Umbilical cord (tissue), 2 donors: ENCODE data around the gene RBM23. TPM values are rescaled to one million over a fixed set of nuclear protein-coding genes. Genes with fewer than 3 reads are reported as not detected.

Experiments
- DNase-seq: peaks from one replicate; pipeline ENCODE4 v3.0.0-alpha.2; 2015; ENCODE audit warnings: low spot score
- total RNA-seq: library from RNA; depleted of rRNA; stranded (reverse); fragments of >200 nt; gene quantifications from one replicate; pipeline ENCODE4 v1.2.3, GENCODE V29; 2014; ENCODE audit warnings: low replicate concordance; ENCODE audit not compliant: insufficient read depth

RBM23 gene
- total RNA-seq, 1 donor from 2014 or later = 56.8 TPM

DNA sequence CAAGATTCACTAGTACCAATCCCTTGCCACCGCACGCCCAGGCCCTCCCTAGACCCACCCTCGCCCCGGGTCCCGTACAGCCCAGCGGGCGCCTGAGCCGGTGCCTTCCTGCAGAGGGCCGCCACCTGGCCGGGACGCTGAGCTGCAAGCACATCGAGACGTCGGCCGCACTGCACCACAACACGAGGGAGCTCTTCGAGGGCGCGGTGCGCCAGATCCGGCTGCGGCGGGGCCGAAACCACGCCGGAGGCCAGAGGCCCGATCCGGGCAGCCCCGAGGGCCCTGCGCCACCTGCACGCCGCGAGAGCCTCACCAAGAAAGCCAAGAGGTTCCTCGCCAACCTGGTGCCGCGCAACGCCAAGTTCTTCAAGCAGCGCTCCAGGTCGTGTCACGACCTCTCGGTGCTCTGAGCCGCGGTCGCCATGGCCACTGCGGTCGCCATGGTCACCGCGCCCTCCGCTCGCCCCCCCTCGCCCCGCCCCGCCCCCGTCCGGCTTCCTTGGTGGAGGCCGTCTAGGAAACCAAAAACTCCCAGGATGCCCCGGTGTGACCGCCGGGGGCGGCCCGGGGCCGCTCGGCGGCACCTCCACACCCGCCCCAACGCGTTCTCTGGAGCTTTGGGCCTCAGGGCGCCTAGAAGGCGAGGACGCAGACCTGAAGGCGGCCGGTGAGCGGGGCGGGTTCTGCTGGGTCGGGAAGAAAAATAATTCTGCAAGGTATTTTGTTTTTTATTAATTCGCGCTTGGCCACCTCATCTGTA lies 32.3 kb downstream of the RBM23 start:
- peak; percentile 72 for DNase-seq

DNA sequence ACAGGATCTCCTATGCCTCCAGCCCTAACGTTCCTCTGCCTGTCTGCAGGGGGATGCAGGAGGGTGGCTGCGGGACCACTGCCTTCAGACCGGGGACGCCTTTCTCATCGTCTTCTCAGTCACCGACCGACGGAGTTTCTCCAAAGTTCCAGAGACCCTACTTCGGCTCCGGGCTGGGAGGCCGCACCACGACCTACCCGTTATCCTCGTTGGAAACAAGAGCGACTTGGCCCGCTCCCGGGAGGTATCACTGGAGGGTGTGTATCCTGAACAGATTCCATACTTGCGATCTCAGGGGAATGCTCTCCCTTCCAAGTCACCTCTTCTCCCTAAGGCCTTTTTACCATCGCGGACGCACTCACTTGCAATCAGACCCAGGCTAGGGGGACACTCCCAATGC lies 33.0 kb downstream of the RBM23 start:
- DNase-seq = no peak

DNA sequence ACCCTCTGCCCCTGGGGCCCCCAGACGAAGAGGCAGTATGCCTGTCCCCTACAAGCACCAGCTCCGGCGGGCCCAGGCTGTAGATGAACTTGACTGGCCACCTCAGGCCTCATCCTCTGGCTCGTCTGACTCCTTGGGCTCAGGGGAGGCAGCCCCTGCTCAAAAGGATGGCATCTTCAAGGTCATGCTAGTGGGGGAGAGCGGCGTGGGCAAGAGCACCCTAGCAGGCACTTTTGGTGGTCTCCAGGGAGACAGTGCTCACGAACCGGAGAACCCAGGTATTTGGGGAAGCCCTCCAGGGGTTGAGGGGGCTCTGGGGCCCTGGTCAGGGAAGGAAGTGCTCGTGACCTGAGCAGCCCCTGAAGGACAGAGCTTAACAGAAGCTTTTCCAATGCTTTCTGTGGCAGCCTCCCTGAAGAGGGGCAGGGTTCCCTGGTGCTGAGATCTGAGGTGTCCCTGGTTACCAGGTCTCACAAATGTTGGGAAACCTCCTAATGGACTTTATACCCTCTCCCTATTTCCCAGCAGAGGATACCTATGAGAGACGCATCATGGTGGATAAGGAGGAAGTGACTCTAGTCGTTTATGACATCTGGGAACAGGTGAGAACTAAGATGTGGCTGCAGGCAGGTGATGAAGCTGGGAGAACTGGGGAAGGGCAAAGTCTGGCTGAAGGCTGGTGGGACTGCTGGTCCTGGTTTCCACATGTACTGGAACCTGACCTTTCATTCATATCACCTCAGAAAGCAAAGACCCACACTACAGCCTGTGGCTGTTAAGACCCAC lies 34.0 kb downstream of the RBM23 start:
- DNase-seq = no peak

DNA sequence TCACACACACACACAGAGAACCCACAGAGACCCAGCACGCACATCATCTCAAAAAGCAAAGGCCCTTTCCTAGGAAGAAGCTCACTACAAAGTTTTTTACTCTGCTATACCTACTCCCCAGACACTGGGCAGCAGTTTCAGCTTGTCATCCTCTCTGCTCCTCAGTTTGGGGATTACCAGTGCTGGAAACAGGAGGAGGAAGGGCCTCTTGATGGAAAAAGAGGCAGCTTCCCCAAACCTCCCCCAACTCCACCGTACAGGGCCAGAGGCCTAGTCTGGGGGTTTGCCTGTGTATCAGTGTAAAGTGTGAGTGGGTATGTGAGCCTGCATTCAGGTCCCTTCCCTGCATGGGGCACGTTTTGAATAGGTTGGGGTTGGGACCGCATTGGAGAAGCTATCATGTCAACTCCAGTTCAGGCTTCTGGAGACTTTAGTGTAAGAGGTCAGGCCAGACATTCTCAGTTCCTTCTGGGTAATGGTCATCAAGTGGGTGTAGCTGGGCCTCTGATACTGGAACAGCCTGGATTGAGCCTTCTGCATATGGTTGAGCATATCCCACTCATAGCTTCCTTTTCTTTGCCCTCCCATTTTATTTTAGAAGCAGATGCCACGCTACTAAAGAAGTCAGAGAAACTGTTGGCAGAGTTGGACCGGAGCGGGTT lies 34.7 kb downstream of the RBM23 start:
- peak; percentile 62 for DNase-seq

DNA sequence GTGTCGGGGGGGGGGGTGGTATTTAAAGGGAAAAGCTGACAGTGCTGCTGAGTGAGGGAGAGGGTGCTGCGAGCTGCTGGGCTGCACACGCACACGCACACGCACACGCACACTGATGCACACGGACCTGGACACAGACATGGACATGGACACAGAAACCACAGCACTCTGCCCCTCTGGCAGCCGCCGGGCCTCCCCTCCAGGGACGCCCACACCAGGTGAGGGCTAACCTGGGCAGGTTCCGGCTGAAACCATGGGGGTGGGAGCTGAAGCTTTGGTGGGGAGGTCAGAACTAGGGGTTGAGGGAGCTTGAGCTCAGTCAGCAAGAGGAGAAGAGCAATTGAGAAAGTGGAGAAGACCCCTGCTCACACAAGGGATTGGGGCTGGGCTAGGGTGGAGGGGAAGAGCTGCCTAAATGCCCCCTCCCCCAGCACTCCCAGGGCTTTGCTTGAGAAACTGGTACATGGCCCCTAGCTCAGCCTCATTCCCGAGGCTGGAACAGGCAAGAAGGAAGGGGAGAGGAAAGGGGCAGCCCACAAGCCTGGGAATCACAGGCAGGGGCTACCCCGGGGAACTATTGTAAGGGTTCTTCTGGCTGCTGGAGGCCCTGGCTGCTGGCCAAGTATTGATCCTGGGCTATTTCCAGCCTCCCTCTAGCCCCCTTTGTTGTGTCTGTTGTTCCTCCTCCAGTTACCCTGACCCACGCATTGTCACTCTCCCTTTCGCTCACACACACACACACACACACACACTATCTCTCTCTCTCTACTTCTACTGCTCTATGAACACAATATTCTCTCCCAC lies 35.6 kb downstream of the RBM23 start, which contains the start of gene REM2:
REM2 (plus strand) TSS at position 50 of the 804 bp plus-strand sequence; CDS start at position 116, 66 bp downstream.
- DNase-seq = no peak

DNA sequence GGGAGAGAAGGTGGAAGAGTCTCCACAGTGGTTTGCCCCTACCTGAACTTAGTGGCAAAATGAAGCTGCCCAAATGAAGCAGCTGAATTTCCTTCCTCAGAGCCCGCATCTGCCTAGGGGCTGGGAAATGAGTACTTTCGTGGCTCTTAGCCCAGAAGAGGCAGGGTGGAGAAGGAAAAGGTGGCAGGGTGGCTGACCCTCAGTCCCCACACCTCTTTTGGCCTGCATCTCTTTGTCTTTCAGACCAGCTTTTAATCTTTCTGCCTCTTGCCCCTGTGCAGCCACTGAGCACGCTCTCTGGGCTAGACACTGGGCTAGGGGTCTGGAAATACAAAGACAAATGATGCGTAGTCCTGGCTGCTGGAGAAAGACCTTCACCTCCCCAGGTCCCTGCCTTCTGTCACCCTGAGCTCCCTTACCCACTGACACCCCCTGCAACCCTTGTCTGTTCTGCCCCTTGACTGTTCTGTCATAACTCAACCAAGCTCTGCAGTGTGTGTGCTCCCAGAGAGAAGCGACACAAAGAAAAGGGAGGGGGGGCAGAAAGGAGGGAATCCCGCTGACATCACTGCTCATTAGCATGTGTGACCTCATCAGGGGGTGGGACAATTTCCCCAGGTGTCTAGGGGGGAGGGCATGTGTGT lies 36.3 kb downstream of the RBM23 start:
- DNase-seq = peak; percentile 67

DNA sequence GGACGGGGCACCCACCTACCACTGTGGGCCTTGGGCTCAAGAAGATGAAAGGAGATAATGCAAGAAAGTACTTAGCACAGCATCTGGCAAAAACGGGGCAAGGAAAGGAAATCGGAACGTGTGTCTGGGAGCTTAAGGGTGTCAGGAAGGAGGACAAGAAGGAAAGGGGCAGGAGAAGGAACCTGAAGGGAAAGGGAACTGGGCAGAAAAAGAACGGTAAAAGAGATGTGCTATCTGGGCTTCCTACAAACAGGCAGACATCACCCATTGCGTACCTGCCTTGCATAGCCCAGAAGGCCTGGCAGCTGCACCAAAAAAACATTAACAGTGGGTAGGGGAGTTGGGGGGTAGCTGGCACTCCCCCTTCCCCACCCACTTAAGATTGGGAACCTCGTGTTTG lies 36.9 kb downstream of the RBM23 start:
- no peak for DNase-seq

DNA sequence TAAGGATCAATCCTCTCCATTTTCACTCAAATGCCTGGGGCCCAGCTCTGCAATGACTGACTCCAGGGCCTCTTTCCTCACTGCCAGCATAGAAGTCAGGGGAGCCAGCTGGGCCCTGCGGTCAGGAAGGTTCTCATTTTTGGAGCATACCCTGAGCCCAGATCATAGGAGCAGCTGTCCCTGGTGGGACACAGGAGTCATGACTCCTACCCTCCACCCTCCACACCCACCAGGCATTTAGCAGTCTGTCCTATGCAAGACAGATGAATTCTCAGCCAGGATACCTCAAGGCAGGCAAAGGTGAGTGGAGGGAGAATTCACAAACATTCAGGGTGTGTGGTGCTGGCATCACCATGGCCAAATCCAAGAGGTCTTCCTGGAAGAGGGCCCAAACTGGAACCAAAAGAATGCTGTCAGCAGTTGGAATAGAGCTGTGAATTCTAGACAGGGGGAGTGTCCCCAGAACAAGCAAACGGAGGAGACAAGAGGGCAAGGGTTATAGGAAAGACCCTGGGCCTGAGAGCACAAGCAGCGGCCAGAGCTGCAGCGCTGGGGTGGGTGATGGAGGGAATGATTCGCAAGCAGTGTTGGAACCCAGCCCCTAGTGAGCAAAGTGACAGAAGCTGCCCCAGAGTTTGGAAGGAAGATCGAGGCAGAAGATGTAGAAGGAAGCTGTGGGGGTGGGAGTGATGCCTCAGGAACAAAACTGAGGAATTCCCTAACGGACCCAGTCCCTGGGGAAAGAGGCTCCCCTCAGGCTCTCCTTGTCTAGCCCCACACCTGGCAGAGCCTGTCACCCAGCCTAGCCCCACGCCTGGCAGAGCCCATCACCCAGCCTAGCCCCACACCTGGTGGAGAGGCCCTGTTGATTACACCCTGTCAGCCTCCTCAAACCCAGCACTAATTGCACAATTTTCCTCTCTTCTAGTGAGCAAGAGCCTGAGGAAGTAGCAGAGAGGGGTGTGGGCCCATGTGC lies 40.4 kb downstream of the RBM23 start:
- DNase-seq = no peak

DNA sequence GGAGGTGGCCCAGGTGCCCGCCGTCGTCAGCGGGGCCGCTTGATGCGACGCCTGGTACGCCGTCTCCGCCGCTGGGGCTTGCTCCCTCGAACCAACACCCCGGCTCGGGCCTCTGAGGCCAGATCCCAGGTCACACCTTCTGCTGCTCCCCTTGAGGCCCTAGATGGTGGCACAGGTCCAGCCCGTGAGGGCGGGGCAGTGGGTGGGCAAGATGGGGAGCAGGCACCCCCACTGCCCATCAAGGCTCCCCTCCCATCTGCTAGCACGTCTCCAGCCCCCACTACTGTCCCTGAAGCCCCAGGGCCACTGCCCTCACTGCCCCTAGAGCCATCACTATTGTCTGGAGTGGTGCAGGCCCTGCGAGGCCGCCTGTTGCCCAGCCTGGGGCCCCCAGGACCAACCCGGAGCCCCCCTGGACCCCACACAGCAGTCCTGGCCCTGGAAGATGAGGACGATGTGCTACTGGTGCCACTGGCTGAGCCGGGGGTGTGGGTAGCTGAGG lies 41.9 kb downstream of the RBM23 start:
- no peak for DNase-seq

DNA sequence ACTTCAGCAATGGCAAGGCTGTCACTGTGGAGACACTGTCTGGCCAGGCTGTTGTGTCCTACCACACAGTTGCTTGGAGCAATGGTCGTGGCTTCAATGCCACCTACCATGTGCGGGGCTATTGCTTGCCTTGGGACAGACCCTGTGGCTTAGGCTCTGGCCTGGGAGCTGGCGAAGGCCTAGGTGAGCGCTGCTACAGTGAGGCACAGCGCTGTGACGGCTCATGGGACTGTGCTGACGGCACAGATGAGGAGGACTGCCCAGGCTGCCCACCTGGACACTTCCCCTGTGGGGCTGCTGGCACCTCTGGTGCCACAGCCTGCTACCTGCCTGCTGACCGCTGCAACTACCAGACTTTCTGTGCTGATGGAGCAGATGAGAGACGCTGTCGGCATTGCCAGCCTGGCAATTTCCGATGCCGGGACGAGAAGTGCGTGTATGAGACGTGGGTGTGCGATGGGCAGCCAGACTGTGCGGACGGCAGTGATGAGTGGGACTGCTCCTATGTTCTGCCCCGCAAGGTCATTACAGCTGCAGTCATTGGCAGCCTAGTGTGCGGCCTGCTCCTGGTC lies 43.1 kb downstream of the RBM23 start:
- no peak for DNase-seq

DNA sequence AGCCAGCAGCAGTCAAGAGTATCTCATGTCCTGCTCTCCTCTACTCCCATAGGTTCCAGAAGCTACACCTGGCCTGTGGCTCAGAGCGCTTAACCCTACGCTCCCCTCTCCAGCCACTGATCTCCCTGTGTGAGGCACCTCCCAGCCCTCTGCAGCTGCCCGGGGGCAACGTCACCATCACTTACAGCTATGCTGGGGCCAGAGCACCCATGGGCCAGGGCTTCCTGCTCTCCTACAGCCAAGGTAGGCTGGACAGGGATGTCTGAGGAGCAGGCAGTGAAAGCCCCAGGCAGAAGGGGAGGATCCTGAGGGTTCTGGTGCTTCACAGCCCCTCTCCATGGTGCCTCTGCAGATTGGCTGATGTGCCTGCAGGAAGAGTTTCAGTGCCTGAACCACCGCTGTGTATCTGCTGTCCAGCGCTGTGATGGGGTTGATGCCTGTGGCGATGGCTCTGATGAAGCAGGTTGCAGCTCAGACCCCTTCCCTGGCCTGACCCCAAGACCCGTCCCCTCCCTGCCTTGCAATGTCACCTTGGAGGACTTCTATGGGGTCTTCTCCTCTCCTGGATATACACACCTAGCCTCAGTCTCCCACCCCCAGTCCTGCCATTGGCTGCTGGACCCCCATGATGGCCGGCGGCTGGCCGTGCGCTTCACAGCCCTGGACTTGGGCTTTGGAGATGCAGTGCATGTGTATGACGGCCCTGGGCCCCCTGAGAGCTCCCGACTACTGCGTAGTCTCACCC lies 43.8 kb downstream of the RBM23 start:
- no peak for DNase-seq

DNA sequence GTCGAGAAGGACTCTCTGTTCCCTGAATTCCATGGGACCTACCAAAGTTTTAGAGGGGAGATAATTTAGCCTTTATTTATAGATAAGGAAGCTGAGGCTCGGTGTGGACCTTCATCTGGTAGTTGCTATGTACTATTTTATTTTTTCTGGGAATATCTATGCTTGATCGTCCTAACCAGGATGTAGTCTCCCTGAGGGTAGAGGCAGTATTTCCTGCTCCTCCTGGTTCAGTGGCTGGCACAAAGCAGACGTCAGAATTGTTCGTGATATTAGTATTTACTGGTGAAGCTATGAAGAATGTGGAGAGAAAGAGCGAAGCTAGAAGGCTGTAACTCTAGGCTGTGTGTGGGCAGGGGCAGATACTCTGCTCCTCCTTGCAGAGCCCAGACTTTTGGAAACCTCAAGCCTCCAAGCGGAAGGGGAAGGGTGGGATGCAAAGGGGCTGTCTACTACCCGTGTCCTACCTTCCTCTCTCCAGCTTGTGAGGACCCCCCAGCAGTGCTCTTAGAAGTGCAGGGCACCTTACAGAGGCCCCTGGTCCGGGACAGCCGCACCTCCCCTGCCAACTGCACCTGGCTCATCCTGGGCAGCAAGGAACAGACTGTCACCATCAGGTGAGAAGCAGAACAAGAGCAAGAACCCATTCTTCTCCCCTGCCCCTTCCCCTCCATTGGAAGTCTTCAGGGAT lies 46.0 kb downstream of the RBM23 start:
- no peak for DNase-seq

DNA sequence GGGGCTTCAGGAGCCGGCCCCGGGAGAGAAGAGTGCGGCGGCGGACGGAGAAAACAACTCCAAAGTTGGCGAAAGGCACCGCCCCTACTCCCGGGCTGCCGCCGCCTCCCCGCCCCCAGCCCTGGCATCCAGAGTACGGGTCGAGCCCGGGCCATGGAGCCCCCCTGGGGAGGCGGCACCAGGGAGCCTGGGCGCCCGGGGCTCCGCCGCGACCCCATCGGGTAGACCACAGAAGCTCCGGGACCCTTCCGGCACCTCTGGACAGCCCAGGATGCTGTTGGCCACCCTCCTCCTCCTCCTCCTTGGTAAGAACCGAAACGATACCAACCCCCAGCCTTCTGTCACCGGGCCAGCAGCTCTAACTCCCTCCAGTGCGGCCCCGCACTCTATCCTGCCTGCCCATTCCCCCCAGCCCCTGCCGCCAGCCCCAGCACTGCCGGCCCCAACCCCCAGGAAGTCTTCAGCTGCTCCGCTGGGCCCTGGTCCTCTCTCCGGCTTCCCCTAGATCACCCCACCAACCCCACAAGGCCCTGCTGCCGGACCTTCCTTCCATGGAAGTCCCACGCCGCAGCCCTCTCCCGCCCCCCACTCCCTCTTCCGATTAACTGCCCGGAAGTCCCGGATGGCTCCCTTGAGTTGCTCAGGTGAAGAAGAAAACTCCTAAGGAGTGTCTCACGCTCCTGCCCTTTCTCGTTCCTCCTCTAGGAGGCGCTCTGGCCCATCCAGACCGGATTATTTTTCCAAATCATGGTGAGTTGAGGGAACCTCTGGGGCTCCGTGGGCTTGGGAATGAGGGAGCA lies 46.7 kb downstream of the RBM23 start:
- peak; percentile 91 for DNase-seq

DNA sequence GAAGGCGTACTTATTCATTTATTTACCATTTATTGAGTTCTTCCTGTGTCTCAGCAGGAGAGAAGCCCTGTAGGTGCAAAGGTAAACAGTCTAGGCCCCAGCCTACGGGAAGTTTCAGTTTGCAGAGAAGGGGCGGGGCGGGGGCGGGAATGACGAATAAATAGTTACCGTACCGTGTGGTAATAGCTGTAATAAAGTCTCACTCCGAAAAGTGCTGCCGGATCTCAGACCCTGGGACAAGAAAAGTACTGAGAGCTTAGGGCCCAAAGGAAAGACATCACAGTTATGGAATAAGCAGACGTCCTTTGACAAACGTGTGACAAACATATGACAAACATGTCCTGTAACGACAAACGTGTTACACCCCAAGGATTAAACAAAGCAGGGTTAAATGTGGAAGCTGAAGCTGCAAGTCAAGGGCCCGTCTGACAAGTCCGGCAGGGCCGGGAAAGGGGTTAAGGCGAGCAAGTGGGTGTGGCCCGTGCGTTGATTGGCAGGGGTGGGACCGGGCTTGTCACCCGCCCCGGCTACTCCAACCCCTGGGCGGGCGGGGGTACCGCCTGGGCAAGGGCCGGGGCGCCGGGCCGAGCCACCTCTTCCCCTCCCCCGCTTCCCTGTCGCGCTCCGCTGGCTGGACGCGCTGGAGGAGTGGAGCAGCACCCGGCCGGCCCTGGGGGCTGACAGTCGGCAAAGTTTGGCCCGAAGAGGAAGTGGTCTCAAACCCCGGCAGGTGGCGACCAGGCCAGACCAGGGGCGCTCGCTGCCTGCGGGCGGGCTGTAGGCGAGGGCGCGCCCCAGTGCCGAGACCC lies 47.5 kb downstream of the RBM23 start, which contains the start of gene LRP10:
LRP10 (plus strand) TSS at position 517 of the 809 bp plus-strand sequence. CDS start 564 bp downstream, outside the sequence.
- DNase-seq = peak; percentile 97

DNA sequence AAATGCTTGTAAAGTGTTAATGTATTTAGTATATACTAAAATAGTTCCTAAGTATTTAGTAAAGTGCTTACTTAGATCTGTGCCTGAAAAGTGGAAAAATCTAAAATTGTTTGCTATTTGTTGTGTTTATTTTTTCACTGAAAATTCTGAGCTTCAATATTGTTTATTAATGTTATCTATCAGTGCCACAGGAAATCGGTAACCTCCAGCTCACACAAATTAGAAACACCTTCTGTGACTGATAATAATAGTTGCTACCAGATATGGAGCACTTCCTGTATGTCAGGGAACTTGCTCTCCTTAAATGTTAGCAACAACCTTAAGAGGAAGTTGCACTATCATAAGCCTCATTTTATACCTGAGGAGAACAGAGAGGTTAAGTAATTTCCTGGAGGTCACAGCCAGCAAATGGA lies 48.1 kb downstream of the RBM23 start:
- DNase-seq = no peak

DNA sequence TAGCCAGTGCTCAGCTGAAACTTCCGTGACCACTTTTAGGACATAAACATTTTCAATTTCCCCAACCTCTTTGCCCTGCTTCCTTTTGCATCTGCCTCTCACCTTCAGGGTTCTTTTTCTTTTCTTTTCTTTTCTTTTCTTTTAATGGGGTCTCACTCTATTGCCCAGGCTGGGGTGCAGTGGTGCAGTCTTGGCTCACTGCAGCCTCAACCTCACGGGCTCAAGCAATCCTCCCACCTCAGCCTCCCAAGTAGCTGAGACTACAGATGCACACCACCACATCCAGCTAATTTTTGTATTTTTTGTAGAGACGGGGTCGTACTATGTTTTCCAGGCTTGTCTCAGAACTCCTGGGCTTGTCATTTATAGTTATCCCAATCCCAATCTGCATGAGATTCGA lies 52.1 kb downstream of the RBM23 start:
- no peak for DNase-seq
